ENCODE results near the gene NBL1.

- TF ChIP-seq CTCF (IDR thresholded peaks at IDR 0.05; ENCODE audit: low read depth, low read length, poor library complexity, severe bottlenecking) (no peak), EZH2phosphoT487 (IDR thresholded peaks at IDR 0.05; ENCODE audit: borderline replicate concordance, low read length) (no peak)
Observed at GRCh38 chr1:19668888-19669287, 24.8 kb downstream of the NBL1 start.

Data from DOHH2 (cell line).